ENCODE results near the gene KAZN.

Gene KAZN

DNA sequence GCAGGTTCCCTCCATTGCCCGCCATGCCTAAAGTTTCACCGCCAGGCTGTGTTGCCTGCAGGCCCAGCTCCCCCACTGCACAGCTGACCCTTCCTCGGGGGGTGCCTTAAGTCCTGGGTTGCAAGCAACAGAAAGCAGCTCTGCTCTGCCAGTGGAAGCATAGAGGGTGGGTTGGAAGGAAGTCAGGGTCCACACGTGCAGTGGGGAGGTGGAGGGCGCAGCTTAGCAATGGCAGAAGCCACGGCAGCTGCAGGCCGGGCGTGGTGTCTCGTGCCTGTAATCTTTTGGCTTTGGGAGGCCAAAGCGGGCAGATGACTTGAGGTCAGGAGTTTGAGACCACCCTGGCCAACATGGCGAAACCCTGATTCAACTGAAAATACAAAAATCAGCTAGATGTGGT, 448.8 kb downstream of the KAZN start:
- no peak for DNase-seq

GRCh38 chr1:15048437-15048980, 450.0 kb downstream of the KAZN start:
- DNase-seq = no peak

- no peak for DNase-seq
Observed at GRCh38 chr1:15049067-15049466, 450.6 kb downstream of the KAZN start.

DNA sequence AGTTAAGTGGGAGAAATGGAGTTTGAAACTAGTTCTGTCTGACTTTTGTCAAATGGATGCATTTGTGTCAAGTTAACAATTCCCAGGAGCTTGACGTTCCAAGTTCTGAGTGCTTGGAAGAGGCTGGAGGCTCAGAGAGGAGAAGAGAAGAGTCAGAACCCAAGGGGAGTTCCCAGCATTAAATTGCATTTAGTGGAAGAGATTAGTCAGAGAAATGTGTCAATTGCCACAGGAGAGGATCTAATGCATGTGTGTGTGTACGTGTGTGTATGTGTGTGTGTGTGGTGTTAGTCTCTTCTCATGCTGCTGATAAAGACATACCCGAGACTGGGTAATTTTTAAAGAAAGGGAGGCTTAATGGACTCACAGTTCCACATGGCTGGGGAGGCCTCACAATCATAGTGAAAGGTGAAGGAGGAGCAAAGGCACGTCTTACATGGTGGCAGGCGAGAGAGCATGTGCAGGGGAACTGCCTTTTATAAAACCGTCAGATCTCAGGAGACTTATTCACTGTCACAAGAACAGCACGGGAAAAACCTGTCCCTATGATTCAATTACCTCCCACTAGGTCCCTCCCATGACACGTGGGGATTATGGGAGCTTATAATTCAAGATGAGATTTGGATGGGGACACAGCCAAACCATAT, 453.5 kb downstream of the KAZN start:
- no peak for DNase-seq

DNA sequence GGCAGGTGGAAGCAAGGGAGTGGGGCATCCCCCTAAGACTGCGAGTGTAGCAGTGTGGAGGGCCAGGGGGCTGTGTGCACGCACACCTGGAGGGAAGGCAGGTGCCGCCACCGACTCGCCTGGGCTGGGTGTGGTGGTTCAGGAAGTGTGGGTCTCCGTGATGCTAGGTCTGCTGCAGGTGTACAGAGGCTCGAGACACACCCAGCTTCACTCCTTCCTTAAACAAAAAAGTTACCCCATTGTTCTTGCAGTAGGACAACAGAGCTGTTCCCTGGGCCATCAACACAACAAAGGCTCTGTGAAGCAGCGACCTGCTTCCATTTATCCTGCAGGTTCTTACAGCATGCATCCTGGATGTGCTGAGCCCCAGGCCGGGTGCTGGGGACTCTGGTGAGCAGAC, 454.7 kb downstream of the KAZN start:
- no peak for DNase-seq

- DNase-seq = no peak
Observed at GRCh38 chr1:15055736-15056415, 457.4 kb downstream of the KAZN start.

DNA sequence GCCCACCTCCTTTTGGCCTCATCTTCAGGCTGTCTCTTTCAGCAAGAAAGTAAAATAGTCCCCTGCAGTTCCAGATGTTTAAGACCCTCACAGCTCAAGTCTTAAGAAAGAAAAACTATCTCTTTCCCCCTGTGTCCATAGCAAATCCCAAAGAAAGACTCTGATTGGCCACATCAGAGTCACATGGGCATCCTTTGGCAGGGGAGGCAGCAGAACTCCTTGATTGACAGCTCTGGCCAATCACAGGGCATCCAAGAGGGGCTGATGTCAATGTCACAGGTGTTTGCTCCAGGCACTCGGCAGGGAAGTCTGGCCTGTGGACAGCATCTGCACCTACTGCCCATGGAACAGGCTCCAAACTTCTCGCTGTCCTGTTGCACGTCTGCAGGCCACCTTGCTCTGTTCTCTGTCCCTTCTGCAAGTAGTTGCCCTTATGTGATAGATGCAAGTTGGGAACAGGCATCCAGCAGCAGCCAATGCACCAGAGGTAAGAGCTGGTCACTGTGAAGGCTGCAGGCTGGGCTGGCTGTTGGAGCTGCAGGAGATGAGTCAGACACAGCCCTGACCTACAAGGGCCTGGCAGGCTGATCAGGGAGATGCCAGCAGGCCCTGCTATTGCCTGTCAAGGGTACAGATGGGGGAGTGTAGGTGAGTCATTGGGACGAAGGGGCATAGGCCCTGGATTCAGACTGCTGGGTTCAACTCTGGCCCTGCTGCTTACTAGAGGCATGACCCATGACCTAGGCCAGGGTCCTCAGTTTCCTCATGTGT, 458.2 kb downstream of the KAZN start:
- DNase-seq = no peak

- no peak for DNase-seq
Observed at GRCh38 chr1:15057834-15058233, 459.3 kb downstream of the KAZN start.

GRCh38 chr1:15058261-15058660, 459.8 kb downstream of the KAZN start:
- DNase-seq = no peak

DNA sequence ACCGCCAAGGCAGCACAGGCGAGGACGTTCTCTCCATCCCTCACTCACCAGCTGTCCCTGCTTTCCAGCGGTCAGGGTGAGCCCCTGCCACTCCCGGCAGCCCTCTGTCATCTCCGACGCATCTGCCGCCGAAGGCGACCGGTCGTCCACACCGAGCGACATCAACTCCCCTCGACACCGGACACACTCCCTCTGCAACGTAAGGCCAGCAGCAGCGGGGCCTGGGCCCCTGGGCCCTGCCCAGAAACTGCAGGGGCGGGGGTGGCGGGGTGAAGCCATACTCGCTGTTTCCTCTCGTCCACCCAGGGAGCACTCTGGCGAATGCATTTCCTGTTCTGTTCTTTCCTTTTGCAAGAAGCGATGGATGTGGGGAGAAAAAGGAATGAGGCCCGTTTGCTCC, 461.6 kb downstream of the KAZN start:
- no peak for DNase-seq

- DNase-seq = peak; percentile 4
Observed at GRCh38 chr1:15062479-15063099, 464.1 kb downstream of the KAZN start.

DNA sequence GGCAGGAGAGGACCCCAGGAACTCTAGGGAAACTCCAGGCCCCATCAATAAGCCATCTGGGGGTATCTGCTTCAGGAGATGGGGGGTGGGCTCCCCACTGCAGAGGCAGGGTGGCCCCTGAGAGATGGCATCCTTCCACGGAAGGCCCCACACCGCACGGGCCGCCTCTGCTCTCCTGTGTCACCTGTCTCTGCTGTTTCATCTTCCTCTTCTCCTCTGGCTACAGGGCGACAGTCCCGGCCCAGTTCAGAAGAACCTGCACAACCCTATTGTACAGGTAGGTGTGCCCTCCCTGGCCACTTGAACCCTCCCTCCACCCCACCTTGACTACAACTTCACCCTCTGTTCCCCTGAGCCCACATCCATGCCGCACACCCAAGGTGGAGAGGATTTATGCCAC, 464.9 kb downstream of the KAZN start:
- no peak for DNase-seq

DNA sequence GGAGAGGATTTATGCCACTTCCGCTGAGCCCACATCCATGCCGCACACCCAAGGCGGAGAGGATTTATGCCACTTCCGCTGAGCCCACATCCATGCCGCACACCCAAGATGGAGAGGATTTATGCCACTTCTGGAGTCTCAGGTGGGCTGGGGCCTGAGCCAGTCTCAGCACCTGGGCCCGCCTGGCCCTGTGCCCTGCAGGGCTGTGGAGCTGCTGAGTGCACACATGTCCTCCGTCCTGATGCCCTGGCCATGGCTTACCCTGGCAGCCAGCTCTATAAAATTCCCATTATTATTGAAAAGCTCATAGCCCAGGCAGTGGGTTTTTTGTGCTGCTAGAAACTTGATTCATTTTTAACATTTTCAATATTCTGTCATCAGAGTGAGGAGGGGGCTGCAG, 465.3 kb downstream of the KAZN start:
- no peak for DNase-seq

- DNase-seq = no peak
Observed at GRCh38 chr1:15064217-15064929, 465.9 kb downstream of the KAZN start.

GRCh38 chr1:15065291-15065690, 466.8 kb downstream of the KAZN start:
- DNase-seq = no peak

- DNase-seq = no peak
Observed at GRCh38 chr1:15065736-15066135, 467.3 kb downstream of the KAZN start.

- no peak for DNase-seq
Observed at GRCh38 chr1:15066191-15066590, 467.7 kb downstream of the KAZN start.

DNA sequence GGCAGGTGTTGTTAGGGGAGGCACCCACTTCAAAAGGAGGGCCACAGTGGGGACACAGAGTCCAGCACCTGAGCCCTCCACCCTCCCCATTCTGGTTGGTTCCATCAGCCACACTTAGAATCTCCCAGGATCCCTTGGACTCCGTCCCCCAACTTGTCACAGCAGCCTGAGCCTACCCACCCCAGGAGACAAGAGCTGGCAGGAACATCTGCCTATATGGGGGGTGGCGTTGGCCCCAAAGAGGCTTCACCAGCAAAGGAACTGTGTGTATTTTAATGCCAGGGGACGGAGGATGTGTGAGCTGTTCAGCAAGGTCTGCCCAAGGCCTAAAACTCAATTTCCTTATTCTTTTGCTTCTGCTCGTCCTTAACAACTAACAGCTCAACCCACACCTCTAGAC, 468.7 kb downstream of the KAZN start:
- no peak for DNase-seq

DNA sequence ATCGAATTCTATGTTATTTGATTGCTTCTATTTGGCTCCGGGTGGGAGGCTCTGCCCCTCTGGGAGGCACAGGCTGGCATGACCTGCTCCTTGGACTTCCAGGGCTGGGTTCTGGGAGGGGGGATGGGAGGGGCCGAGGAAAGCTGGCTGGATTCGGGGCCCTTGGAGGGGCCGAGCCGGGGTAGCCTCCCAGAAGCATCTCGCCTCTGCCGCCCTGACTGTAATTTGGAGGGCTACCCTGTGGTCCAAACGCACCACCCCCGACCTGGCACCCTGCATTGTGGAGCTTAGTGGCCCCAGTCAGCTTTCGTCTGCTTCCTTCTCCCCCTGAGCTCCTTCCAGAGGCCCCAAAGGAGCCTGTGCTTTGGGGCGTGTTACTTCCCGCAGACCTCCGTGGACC, 469.7 kb downstream of the KAZN start:
- DNase-seq = no peak

DNA sequence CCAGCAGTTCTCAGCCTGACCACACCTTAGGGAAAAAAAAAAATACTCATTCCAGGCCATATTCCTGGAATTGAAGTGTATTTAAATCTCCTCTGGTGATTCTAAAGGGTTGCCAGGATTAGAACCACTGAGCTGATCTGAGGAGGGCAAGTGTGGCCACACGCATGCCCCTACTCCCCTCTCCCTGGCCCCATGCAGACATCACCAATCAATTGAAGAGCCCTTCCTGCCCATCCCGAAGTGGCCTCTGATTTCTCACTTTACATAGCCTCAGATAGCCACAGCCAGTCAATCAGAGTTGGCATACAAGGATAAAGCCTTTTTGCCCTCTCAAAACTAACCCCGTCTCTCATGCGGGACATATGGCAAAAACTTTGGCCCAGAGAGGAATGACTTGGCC, 470.5 kb downstream of the KAZN start:
- DNase-seq = no peak

DNA sequence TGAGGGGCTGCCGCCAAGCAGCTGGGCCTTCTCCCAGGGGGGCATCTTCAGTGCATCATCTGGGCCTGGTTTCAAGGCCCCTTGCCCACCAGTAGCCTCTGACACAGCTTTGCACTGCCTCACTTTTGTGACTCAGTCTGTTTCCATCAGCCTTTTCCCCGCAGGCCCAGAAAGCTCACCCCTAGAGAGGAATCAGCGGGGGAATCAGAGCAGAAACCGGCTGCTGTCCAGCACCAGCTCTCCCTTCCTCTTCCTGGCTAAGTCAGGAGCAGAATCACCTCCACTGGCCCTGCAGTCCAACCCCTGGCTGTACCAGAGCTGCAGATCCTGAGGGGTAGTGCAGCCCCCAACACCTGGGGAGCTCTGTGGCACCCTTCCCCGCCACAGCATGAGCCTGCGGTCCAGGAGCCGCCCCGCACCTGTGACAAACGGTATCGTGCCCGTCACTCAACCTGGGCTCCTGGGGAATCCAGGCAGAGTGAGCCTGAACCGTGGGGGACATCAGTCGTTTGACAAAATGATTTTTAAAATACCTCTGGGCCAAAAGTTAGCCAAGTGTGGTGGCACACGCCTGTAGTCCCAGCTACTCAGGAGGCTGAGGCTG, 471.8 kb downstream of the KAZN start:
- DNase-seq = no peak

- no peak for DNase-seq
Observed at GRCh38 chr1:15071936-15072335, 473.5 kb downstream of the KAZN start.

All from activated CD4-positive, alpha-beta T cell treated with anti-CD3 and anti-CD28 coated beads, Interleukin-10, Interleukin-2, amounts not matched to agents 100 ng/mL and 50 ng/mL, durations not matched to agents 16 hours and 8 hours (primary cell).